Heart left ventricle (tissue), 16 donors: ENCODE results near the gene CREBL2. TPM values are rescaled to one million over a fixed set of nuclear protein-coding genes. Genes with fewer than 3 reads are reported as not detected.

ENCODE experiments used
- ATAC-seq, 4 donors: fragments of 200-7000 bp; cut with Tn5 transposase; one replicate each; pipeline ENCODE4 v1.9.1; 2020 to 2022; ENCODE audit warnings: moderate library complexity in 4 of 4, mild to moderate bottlenecking in 3 of 4, moderate number of reproducible peaks in 1 of 4
- DNase-seq, 5 donors: peaks; one replicate each; pipeline ENCODE4 v3.0.0-alpha.2; 2020
- H3K27ac ChIP-seq, 12 donors: fragments of 200-600 bp; sonication (generic) in 4 of 12; one replicate each; pipeline versions ENCODE4 v1.5.0 to v1.8.0; 2016 to 2022; ENCODE audit warnings: mild to moderate bottlenecking in 2 of 12
- H3K27me3 ChIP-seq, 9 donors: fragments of 200-600 bp; sonication (generic) in 2 of 9; one replicate each; pipeline versions ENCODE4 v1.5.1 to v1.8.0; 2016 to 2022; ENCODE audit warnings: mild to moderate bottlenecking in 3 of 9
- H3K36me3 ChIP-seq, 9 donors: fragments of 200-600 bp; sonication (generic) in 2 of 9; one replicate each; pipeline versions ENCODE4 v1.5.0 to v1.8.0; 2018 to 2022; ENCODE audit warnings: mild to moderate bottlenecking in 2 of 9
- H3K4me1 ChIP-seq, 12 donors: fragments of 200-600 bp; sonication (generic) in 4 of 12; one replicate each; pipeline versions ENCODE4 v1.5.0 to v1.8.0; 2016 to 2022; ENCODE audit warnings: mild to moderate bottlenecking in 3 of 12
- H3K4me3 ChIP-seq, 12 donors: fragments of 200-600 bp; sonication (generic) in 4 of 12; one replicate each; pipeline versions ENCODE4 v1.5.0 to v1.8.0; 2017 to 2022; ENCODE audit warnings: mild to moderate bottlenecking in 9 of 12, moderate library complexity in 4 of 12
- H3K9me3 ChIP-seq, 12 donors: fragments of 200-600 bp; sonication (generic) in 4 of 12; one replicate each; pipeline versions ENCODE4 v1.5.0 to v1.8.0; 2016 to 2022; ENCODE audit warnings: mild to moderate bottlenecking in 1 of 12
- POLR2A ChIP-seq, 2 donors: fragments of 450-650 bp; IDR thresholded peaks; one replicate each; pipeline ENCODE4 v1.6.1; 2017; ENCODE audit warnings: antibody characterized with exemption in 2 of 2, mild to moderate bottlenecking in 2 of 2, moderate library complexity in 2 of 2
- WGBS, 4 donors: extraction: QIAGEN DNeasy Blood & Tissue Kit in 2 of 4; methylation state at CpG; one replicate each; pipeline versions ENCODE4 v1.1.5 to v1.1.7; 2013 to 2018; 5-methylcytosine and 5-hydroxymethylcytosine counted together
- intact Hi-C, 10 donors: fragments of 100-400 bp; cut with DNase I; formaldehyde crosslinking; loops; one replicate each; pipeline versions ENCODE4 v1.11.1 to v1.14.2; 2022
- polyA plus RNA-seq, 2 donors: library from polyadenylated mRNA; stranded (reverse); fragments of 200-250 nt; gene quantifications; one replicate each; pipeline ENCODE4 v1.2.3, GENCODE V29; 2013
- total RNA-seq, 9 donors: library from RNA; depleted of rRNA in 2 of 9; stranded (reverse); fragments of >200 nt in 2 of 9; fragmentation: NEBNext Ultra II Directional in 3 of 9; extraction: Animal tissue kit (Norgen Biotek cat#: 25700) in 3 of 9; gene quantifications; one replicate each; pipeline versions ENCODE4 v1.1.0 to v1.2.4, GENCODE V29; 2016 to 2023
- TF ChIP-seq, protein P1 (sequence below), 12 donors: fragments of 200-600 bp; sonication (generic) in 4 of 12; IDR thresholded peaks; one replicate each; pipeline versions ENCODE4 v1.5.0 to v1.8.0; 2018 to 2022; ENCODE audit warnings: antibody characterized with exemption in 12 of 12, mild to moderate bottlenecking in 5 of 12
- donor health status: ischemic (EF 13 %, LVEDD 7.1; RV severe dilation, severe dysfunction).
- donor health status: healthy with polysubstance abuse.
- donor health status: DM: no; HTN: yes; CAD: no.
- donor health status: DM: no; HTN: no; CAD: no.
- donor health status: ischemic (EF 25% LVEDD 6.9; RV normal size, moderate dysfunction).
- donor health status: ischemic (EF 25% LVEDD 5.7; RV mildly dilated, moderate dysfunction).
- donor health status: healthy.
- donor health status: DM: yes; HTN: yes; CAD: no.
- donor health status: ischemic (EF 35%, LVEDD 5.7; RV mildly dilated, moderate dysfunction).
- donor health status: nonischemic (EF 11% LVEDD 7.7; RV severe dilation, severe dysfunction).
- donor health status: DM: yes; HTN: yes; CAD: no.
- donor health status: PGD.
- donor health status: ischemic (EF 29% LVEDD 5.4; RV normal size, mild dysfunction).
- donor health status: nonischemic (EF 23%, LVEDD 6.1; RV moderate dilation, normal function).

The CREBL2 gene
- total and polyA plus RNA-seq, 11 donors = 8.8 to 30.0 (median 17.8) TPM

DNA sequence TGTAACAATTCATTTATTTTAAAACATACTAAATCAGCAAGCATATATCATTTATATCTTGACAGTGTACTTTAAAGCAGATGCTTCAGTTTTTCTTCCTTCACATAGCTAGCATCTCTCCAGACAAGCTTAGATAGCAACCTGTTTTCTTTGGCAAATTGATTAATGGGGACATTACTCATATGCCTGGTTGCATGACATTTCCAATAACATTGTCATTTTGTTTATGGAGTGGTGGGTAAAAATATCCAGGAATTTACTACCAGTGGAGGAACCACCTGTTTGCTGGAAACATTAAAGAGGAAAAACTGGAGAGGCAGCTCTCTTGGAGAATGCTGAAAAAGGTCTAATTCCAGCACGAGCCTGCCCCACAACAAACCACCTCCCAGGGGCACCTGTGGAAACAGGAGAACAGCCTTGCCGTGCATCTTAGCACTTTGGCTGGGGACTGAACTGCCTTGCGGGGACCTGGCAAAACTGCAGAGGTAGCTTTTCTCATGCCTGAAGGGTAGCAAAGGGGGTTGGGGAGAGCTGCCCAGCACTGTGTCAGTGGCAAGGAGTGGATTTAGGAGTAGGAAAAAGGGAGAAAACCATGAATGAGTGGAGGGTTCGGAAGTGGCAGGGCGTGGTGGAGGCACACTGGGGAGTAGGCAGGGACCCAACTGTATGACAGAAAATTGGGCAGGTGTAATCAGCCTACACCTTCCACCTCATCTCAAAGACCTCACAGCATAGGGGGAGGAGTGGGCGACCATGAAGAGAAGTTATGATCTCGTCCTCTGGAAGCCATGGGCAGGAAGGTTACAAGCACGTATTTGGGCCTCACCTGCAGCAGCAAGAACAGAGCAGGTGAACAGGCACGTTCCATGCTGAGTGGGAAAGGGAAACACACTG lies 11.7 kb upstream of the CREBL2 start:
- Histone ChIP-seq H3K27me3 (no peaks in the 10 kb centered on the region), H3K27ac (no peak overlapping the region), H3K4me1 (peaks cover 0 to 13% (median 0%) of the 10 kb centered on the region in 12 donors), H3K9me3 (no peaks in the 10 kb centered on the region), H3K4me3 (no peak overlapping the region), H3K36me3 (no peaks in the 10 kb centered on the region)
- ATAC-seq (no peak), DNase-seq (no peak)
- WGBS, 4 donors = 72 to 77% (median 75%) methylated on average over 9 of the region's 9 CpGs
- no peak for TF ChIP-seq POLR2A (IDR thresholded peaks at IDR 0.05)
- TF ChIP-seq, protein P1, sequence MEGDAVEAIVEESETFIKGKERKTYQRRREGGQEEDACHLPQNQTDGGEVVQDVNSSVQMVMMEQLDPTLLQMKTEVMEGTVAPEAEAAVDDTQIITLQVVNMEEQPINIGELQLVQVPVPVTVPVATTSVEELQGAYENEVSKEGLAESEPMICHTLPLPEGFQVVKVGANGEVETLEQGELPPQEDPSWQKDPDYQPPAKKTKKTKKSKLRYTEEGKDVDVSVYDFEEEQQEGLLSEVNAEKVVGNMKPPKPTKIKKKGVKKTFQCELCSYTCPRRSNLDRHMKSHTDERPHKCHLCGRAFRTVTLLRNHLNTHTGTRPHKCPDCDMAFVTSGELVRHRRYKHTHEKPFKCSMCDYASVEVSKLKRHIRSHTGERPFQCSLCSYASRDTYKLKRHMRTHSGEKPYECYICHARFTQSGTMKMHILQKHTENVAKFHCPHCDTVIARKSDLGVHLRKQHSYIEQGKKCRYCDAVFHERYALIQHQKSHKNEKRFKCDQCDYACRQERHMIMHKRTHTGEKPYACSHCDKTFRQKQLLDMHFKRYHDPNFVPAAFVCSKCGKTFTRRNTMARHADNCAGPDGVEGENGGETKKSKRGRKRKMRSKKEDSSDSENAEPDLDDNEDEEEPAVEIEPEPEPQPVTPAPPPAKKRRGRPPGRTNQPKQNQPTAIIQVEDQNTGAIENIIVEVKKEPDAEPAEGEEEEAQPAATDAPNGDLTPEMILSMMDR (IDR thresholded peaks at IDR 0.05) = no peak
- intact Hi-C loops = loop anchor here in 1 of 10 donors (2.0 kb wide), 1 partner anchor 25 kb away; no protein-coding TSS in a partner anchor

- no peaks in the 10 kb centered on the region for H3K27me3 ChIP-seq
- H3K4me1 ChIP-seq = peaks cover 0 to 13% (median 0%) of the 10 kb centered on the region in 12 donors
- no peak overlapping the region for H3K4me3 ChIP-seq
- ATAC-seq (peak in 2 of 4 donors; percentile 52 to 64), DNase-seq (peak in 4 of 5 donors; percentile 26 to 35 (median 30))
- WGBS, 4 donors = 71 to 77% (median 75%) methylated on average over 8 of the region's 8 CpGs
- peak overlapping the region in 1 of 12 donors; percentile 72 for H3K27ac ChIP-seq
- H3K36me3 ChIP-seq = no peaks in the 10 kb centered on the region
- H3K9me3 ChIP-seq = no peaks in the 10 kb centered on the region
- intact Hi-C loops = loop anchor here in 1 of 10 donors (2.0 kb wide), 1 partner anchor 26 kb away; no protein-coding TSS in a partner anchor
- TF ChIP-seq, protein P1 (IDR thresholded peaks at IDR 0.05) = no peak
Measured at GRCh38 chr12:12600659-12601058, 11.0 kb upstream of the CREBL2 start.

GRCh38 chr12:12604740-12605139 lies 6.9 kb upstream of the CREBL2 start:
- no peak for ATAC-seq
- Histone ChIP-seq H3K36me3 (no peaks in the 10 kb centered on the region), H3K4me3 (no peak overlapping the region), H3K9me3 (no peaks in the 10 kb centered on the region), H3K4me1 (peaks cover 0 to 30% (median 0%) of the 10 kb centered on the region in 12 donors), H3K27ac (no peak overlapping the region), H3K27me3 (no peaks in the 10 kb centered on the region)
- WGBS, 4 donors = 79 to 87% (median 83%) methylated on average over 5 of the region's 5 CpGs
- TF ChIP-seq, protein P1 (IDR thresholded peaks at IDR 0.05) = no peak
- TF ChIP-seq POLR2A (IDR thresholded peaks at IDR 0.05) = no peak
- intact Hi-C loops = no loop called here
- no peak for DNase-seq

DNA sequence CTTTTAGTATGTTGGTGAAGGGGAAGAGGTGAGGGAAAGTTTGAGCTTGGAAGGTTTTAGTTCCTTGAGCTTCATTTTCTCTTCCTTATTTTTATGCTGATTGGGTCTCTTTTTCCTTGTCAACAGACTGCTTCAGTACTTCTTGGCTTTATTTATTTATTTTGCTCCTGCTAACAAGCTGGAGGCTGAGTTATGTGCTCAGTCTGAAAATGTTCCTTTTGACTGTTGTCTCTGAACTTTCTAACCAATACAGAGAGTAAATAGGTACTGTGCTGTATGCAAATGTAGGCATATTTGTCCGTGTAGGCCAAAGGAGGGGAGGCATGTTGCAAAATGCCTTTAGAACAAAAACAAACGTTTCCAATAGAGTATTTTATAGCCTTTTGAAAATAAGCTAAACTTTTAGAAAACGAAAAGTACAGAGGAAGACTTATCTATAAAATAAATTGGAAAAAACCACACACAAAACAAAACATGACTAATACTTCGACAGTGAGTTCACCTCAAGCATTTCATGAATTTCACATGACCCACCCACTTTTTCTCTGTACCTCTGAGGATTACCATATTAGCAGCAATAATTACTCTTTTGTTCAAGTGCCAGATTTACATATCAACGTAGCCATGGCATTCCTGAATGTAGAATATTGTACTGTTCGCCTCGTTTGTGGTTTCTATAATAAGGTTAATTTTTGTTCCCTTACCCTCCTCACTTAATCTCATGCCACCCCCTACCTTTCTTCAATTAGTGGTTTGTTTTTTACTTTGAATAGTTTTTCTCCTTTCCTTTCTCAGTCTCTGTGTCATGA lies 4.7 kb upstream of the CREBL2 start:
- Histone ChIP-seq H3K4me1 (peaks cover 0 to 31% (median 4%) of the 10 kb centered on the region in 12 donors), H3K27ac (peak overlapping the region in 2 of 12 donors; percentile 51 to 68), H3K9me3 (no peaks in the 10 kb centered on the region), H3K36me3 (no peaks in the 10 kb centered on the region), H3K4me3 (no peak overlapping the region), H3K27me3 (no peaks in the 10 kb centered on the region)
- DNase-seq = no peak
- intact Hi-C loops = no loop called here
- 59 to 75% (median 63%) methylated on average over 7 of the region's 7 CpGs for WGBS, 4 donors
- ATAC-seq = no peak
- TF ChIP-seq, protein P1 (IDR thresholded peaks at IDR 0.05) = no peak
- TF ChIP-seq POLR2A (IDR thresholded peaks at IDR 0.05) = no peak
